ENCODE measurements around the gene FOXC1.

The FOXC1 gene

GRCh38 chr6:1584146-1584545, 25.6 kb upstream of the FOXC1 start:
- TF ChIP-seq GABPA (IDR thresholded peaks at IDR 0.05; ENCODE audit: low read depth) (no peak), CTCF (IDR thresholded peaks at IDR 0.05; ENCODE audit: insufficient read depth, low read length) (no peak), POLR2AphosphoS5 (IDR thresholded peaks at IDR 0.05; ENCODE audit: low read depth) (no peak), REST (IDR thresholded peaks at IDR 0.05; ENCODE audit: insufficient replicate concordance, low read depth) (no peak), SPI1 (IDR thresholded peaks at IDR 0.05; ENCODE audit: borderline replicate concordance, low read depth) (no peak)
- no peak overlapping the region for H3K4me3 ChIP-seq (replicated peaks; ENCODE audit: insufficient read depth, low read length)

GRCh38 chr6:1584996-1585668, 24.6 kb upstream of the FOXC1 start:
- no peak for TF ChIP-seq POLR2AphosphoS5 (IDR thresholded peaks at IDR 0.05; ENCODE audit: low read depth)
- no peak for TF ChIP-seq CTCF (IDR thresholded peaks at IDR 0.05; ENCODE audit: insufficient read depth, low read length)
- no peak for TF ChIP-seq GABPA (IDR thresholded peaks at IDR 0.05; ENCODE audit: low read depth)
- TF ChIP-seq SPI1 (IDR thresholded peaks at IDR 0.05; ENCODE audit: borderline replicate concordance, low read depth), result no peak
- TF ChIP-seq REST (IDR thresholded peaks at IDR 0.05; ENCODE audit: insufficient replicate concordance, low read depth), result no peak
- Histone ChIP-seq H3K27ac (replicated peaks) (no peak overlapping the region), H3K4me3 (replicated peaks; ENCODE audit: insufficient read depth, low read length) (no peak overlapping the region), H3K27me3 (ENCODE audit: insufficient read depth, poor library complexity, severe bottlenecking) (peaks cover 6% of the 10 kb centered on the region)
- no peak for DNase-seq (ENCODE audit: low read depth in 1 of 2, low spot score in 1 of 2)

More at GRCh38 chr6:1584146-1584545, 25.6 kb upstream of the FOXC1 start:
- peaks cover 6% of the 10 kb centered on the region for H3K27me3 ChIP-seq (ENCODE audit: insufficient read depth, poor library complexity, severe bottlenecking)
- DNase-seq (ENCODE audit: low read depth in 1 of 2, low spot score in 1 of 2), result no peak
- H3K27ac ChIP-seq (replicated peaks), result no peak overlapping the region

GRCh38 chr6:1585669-1586049, 24.1 kb upstream of the FOXC1 start:
- H3K27ac ChIP-seq (replicated peaks), result no peak overlapping the region
- no peak overlapping the region for H3K4me3 ChIP-seq (replicated peaks; ENCODE audit: insufficient read depth, low read length)
- no peak for DNase-seq (ENCODE audit: low read depth in 1 of 2, low spot score in 1 of 2)
- no peak for TF ChIP-seq REST (IDR thresholded peaks at IDR 0.05; ENCODE audit: insufficient replicate concordance, low read depth)
- no peak for TF ChIP-seq SPI1 (IDR thresholded peaks at IDR 0.05; ENCODE audit: borderline replicate concordance, low read depth)
- TF ChIP-seq CTCF (IDR thresholded peaks at IDR 0.05; ENCODE audit: insufficient read depth, low read length), result no peak
- no peak for TF ChIP-seq GABPA (IDR thresholded peaks at IDR 0.05; ENCODE audit: low read depth)
- no peak for TF ChIP-seq POLR2AphosphoS5 (IDR thresholded peaks at IDR 0.05; ENCODE audit: low read depth)
- peaks cover 6% of the 10 kb centered on the region for H3K27me3 ChIP-seq (ENCODE audit: insufficient read depth, poor library complexity, severe bottlenecking)
